PFSK-1 (cell line): ENCODE measurements around the gene PIEZO1.

ENCODE experiments used
- FOXP2 ChIP-seq: optimal IDR thresholded peaks from 2 replicates; pipeline ENCODE3; 2011; ENCODE audit warnings: borderline replicate concordance, control low read depth, inconsistent platforms; ENCODE audit not compliant: insufficient read depth; ENCODE audit errors: extremely low read length, extremely low read depth
- POLR2AphosphoS5 ChIP-seq: IDR thresholded peaks from 2 replicates; pipeline ENCODE4 v1.6.1; 2012; ENCODE audit warnings: low read depth, mild to moderate bottlenecking, control low read depth, low read length, moderate library complexity
- REST ChIP-seq, 2 experiments: IDR thresholded peaks; 2 replicates each; pipeline versions ENCODE4 v1.6.1 to v1.8.0; 2011 to 2012; ENCODE audit warnings: low read depth in 2 of 2, low read length in 2 of 2, control low read depth in 1 of 2, inconsistent platforms in 1 of 2, mild to moderate bottlenecking in 1 of 2, moderate library complexity in 1 of 2; ENCODE audit not compliant: insufficient read depth in 1 of 2
- SIN3A ChIP-seq: IDR thresholded peaks from 2 replicates; pipeline ENCODE4 v1.6.1; 2012; ENCODE audit warnings: mild to moderate bottlenecking, low read length, moderate library complexity, borderline replicate concordance; ENCODE audit not compliant: insufficient read depth
- TAF1 ChIP-seq: IDR thresholded peaks from 2 replicates; pipeline ENCODE4 v1.6.1; 2012; ENCODE audit warnings: low read length, control low read depth, borderline replicate concordance; ENCODE audit not compliant: insufficient read depth

The PIEZO1 gene

GRCh38 chr16:88735121-88735520 lies 49.9 kb downstream of the PIEZO1 start:
- TF ChIP-seq TAF1 (no peak), FOXP2 (no peak), REST (IDR thresholded peaks at IDR 0.05; ENCODE audit: insufficient read depth in 1 of 2, low read depth in 2 of 2, low read length in 2 of 2) (no peak), SIN3A (no peak), POLR2AphosphoS5 (no peak)

- TF ChIP-seq TAF1 = no peak
- no peak for TF ChIP-seq REST (IDR thresholded peaks at IDR 0.05; ENCODE audit: insufficient read depth in 1 of 2, low read depth in 2 of 2, low read length in 2 of 2)
- TF ChIP-seq POLR2AphosphoS5 = no peak
- TF ChIP-seq SIN3A = no peak
- TF ChIP-seq FOXP2 = no peak
Observed at GRCh38 chr16:88734361-88734728, 50.7 kb downstream of the PIEZO1 start.

GRCh38 chr16:88733630-88734360 lies 51.2 kb downstream of the PIEZO1 start:
- TF ChIP-seq TAF1 = no peak
- no peak for TF ChIP-seq REST (IDR thresholded peaks at IDR 0.05; ENCODE audit: insufficient read depth in 1 of 2, low read depth in 2 of 2, low read length in 2 of 2)

GRCh38 chr16:88732961-88733294 lies 52.1 kb downstream of the PIEZO1 start:
- TF ChIP-seq FOXP2 = no peak
- TF ChIP-seq REST (IDR thresholded peaks at IDR 0.05; ENCODE audit: insufficient read depth in 1 of 2, low read depth in 2 of 2, low read length in 2 of 2) = no peak
- TF ChIP-seq TAF1 = no peak
- no peak for TF ChIP-seq POLR2AphosphoS5
- TF ChIP-seq SIN3A = no peak

- no peak for TF ChIP-seq SIN3A
- no peak for TF ChIP-seq REST (IDR thresholded peaks at IDR 0.05; ENCODE audit: insufficient read depth in 1 of 2, low read depth in 2 of 2, low read length in 2 of 2)
- TF ChIP-seq POLR2AphosphoS5 = no peak
- no peak for TF ChIP-seq TAF1
- TF ChIP-seq FOXP2 = no peak
Observed at GRCh38 chr16:88732172-88732960, 52.7 kb downstream of the PIEZO1 start.
